Coronary artery (tissue), 2 donors: ENCODE results near the gene STAG1.
"Not testable (repeated sequence)": the region's sequence is repeated elsewhere in the genome, so short reads cannot be mapped to it uniquely, and the experiment has no call there.

Experiments
- DNase-seq: peaks from one replicate; pipeline ENCODE4 v3.0.0-alpha.2; 2017; ENCODE audit warnings: low spot score
- H3K27ac ChIP-seq, 2 donors: fragments of 200-600 bp; sonication (generic); one replicate each; pipeline ENCODE4 v1.5.1; 2016 to 2019
- H3K4me3 ChIP-seq: fragments of 200-600 bp; sonication (generic); 2 replicates; pipeline ENCODE4 v1.5.1; 2016; ENCODE audit warnings: mild to moderate bottlenecking, moderate library complexity
- CTCF ChIP-seq: fragments of 200-600 bp; sonication (generic); IDR thresholded peaks from one replicate; pipeline ENCODE4 v1.5.1; 2019; ENCODE audit warnings: antibody characterized with exemption

Gene STAG1

GRCh38 chr3:136476280-136476679 is 275.9 kb downstream of the STAG1 start:
- no peak for DNase-seq
- H3K27ac ChIP-seq: no peak overlapping the region
- TF ChIP-seq CTCF: no peak

GRCh38 chr3:136474876-136475275 is 277.3 kb downstream of the STAG1 start:
- H3K4me3 ChIP-seq, H3K27ac ChIP-seq, DNase-seq: not testable (repeated sequence)

More at GRCh38 chr3:136476280-136476679, 275.9 kb downstream of the STAG1 start:
- no peak overlapping the region for H3K4me3 ChIP-seq

DNA sequence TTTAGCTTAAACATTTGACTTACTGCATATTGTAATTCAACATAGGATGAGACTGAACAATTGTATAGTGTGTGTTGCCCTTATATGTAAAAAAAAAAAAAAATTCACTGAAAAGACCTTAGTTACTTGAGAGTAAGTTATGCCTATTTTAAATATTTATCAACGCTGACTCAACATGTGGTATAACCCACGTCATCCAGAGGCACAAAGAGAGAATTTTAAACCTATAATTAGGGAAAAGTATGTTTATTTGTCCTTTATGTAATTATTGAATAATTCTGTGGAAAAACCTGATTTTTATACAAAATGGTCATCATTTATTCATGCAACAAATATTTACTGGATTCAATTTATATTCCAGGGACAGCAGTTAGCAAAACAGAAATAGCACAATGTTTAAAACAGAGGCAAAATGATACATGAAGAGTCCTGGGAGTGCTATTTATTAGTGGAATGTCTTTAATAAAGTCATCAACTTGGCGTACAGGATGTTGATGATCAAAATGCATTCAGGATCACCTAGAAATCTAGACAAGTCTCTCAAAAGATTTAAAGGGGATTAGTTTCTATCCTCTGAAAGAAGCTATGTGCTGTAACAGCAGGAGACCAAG is 278.4 kb downstream of the STAG1 start:
- no peak overlapping the region for H3K4me3 ChIP-seq
- no peak for DNase-seq

GRCh38 chr3:136465296-136465695 is 286.9 kb downstream of the STAG1 start:
- no peak for DNase-seq
- no peak overlapping the region for H3K27ac ChIP-seq
- H3K4me3 ChIP-seq: no peak overlapping the region
- TF ChIP-seq CTCF: no peak

More for the DNA sequence above, 278.4 kb downstream of the STAG1 start:
- no peak for TF ChIP-seq CTCF
- no peak overlapping the region for H3K27ac ChIP-seq

DNA sequence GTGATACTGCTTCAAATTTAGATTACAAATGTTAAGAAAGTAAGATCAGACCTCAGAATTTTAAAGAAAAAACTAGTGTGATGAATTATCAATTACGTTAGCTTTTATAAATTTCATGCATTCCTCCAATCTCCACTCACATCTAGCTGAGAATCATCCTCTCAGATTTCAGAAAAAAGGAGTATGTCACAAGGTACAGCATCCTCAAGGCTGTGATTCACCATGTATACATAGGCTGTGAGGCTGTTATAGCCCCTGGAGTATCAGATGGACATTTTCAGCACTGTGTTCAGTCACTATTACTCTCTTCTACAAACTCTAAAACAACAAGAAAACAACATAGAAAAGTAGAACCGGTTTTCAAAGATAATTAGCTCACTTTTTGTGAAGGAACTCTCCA is 287.7 kb downstream of the STAG1 start:
- Histone ChIP-seq H3K27ac (no peak overlapping the region), H3K4me3 (no peak overlapping the region)
- no peak for TF ChIP-seq CTCF
- no peak for DNase-seq

GRCh38 chr3:136463170-136463569 is 289.0 kb downstream of the STAG1 start:
- DNase-seq: no peak
- TF ChIP-seq CTCF: no peak
- H3K27ac ChIP-seq: no peak overlapping the region
- H3K4me3 ChIP-seq: no peak overlapping the region

- no peak for TF ChIP-seq CTCF
- no peak for DNase-seq
- H3K27ac ChIP-seq: no peak overlapping the region
- no peak overlapping the region for H3K4me3 ChIP-seq
Observed at GRCh38 chr3:136457793-136458192, 294.4 kb downstream of the STAG1 start.
